ENCODE measurements around the gene BCAS3. TPM values are rescaled to one million over a fixed set of nuclear protein-coding genes. Genes with fewer than 3 reads are reported as not detected.

BCAS3 gene
- total and polyA plus RNA-seq, 2 experiments from 2014 or later: 18.0 to 20.2 TPM

DNA sequence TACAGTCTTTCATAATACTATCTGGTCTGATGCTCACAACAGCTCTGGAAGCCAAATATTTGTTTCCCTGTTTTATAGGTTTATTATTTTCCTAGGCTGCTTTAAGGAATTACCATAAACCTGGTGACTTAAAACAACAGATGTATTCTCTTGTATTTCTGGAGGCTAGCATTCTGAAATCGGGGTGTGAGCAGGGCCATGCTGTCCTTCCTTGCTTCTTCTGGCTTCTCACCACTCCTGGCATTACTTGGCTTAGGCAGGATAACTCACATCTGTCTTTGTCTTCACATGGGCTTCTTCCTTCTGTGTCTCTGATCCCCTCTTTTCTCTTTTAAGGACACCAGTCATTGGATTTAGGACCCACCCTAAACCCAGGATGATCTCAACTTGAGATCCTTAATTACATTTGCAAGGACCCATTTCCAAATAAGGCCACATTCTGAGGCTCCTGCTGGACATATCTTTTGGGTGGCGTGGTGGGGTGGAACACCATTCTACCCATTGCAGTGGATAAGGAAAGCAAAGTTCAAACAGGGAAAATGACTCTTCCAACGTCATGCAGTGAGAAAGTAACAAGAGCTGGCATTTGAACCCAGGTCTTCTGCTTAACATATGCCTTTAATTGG lies 682.8 kb downstream of the BCAS3 start:
- Histone ChIP-seq H3K9ac (no peak overlapping the region), H3K9me3 (ENCODE audit: low read depth) (no peaks in the 10 kb centered on the region), H2AFZ (0 out of 2 replicates have a peak overlapping the region, but pooled peaks have one; percentile 1), H4K20me1 (ENCODE audit: insufficient read depth) (no peaks in the 10 kb centered on the region), H3K4me3 (no peak overlapping the region), H3K4me2 (ENCODE audit: unreplicated experiment) (peak overlapping the region; percentile 45), H3K79me2 (ENCODE audit: insufficient read depth) (no peaks in the 10 kb centered on the region), H3K4me1 (ENCODE audit: insufficient read depth) (peaks cover 14% of the 10 kb centered on the region; the same call in 1 of the 2 replicates), H3K27me3 (replicated peaks; ENCODE audit: insufficient read depth) (no peaks in the 10 kb centered on the region), H3K9me2 (ENCODE audit: insufficient read depth) (no peaks in the 10 kb centered on the region), H3K36me3 (ENCODE audit: low read depth) (no peaks in the 10 kb centered on the region), H3K27ac (no peak overlapping the region), H3F3A (ENCODE audit: insufficient read depth) (no peaks in the 10 kb centered on the region)
- 97% methylated on average over 3 of the region's 3 CpGs for WGBS, 2 experiments (ENCODE audit: low coverage in 1 of 2, low lambda C conversion rate in 2 of 2, missing lambda C conversion rate in 2 of 2)
- in situ Hi-C loops (cut with MboI): no loop called here
- no peak for DNase-seq
- TF ChIP-seq EZH2phosphoT487 (IDR thresholded peaks at IDR 0.05; ENCODE audit: insufficient read depth, low read depth): no peak
- no peak for TF ChIP-seq EZH2 (IDR thresholded peaks at IDR 0.05; ENCODE audit: insufficient read depth, poor library complexity, severe bottlenecking)

DNA sequence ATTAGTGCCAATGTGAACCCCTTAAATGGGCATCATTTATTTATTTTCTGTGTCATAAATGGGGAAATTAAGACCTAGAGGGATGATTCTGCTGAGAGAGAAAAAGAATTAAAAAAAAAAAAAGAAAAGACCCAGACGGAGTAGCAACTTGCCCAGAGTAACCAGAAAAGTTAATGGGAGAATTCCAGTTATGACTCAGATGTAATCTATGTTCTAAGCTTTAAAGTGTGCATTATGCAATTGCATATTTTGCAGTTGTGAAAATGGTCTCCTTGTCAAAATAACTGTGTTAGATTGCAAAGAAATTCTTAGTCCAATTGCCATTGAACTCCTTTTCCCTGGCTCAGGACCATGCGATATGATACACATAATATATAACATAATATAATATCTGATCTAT lies 683.4 kb downstream of the BCAS3 start:
- H3K27ac ChIP-seq: no peak overlapping the region
- in situ Hi-C loops (cut with MboI): no loop called here
- peak; percentile 80 for DNase-seq
- 0 out of 2 replicates have a peak overlapping the region, but pooled peaks have one; percentile 1 for H2AFZ ChIP-seq
- peaks cover 14% of the 10 kb centered on the region; the same call in 1 of the 2 replicates for H3K4me1 ChIP-seq (ENCODE audit: insufficient read depth)
- H3F3A ChIP-seq (ENCODE audit: insufficient read depth): no peaks in the 10 kb centered on the region
- H3K4me2 ChIP-seq (ENCODE audit: unreplicated experiment): peak overlapping the region; percentile 45
- TF ChIP-seq EZH2phosphoT487 (IDR thresholded peaks at IDR 0.05; ENCODE audit: insufficient read depth, low read depth): no peak
- no peak for TF ChIP-seq EZH2 (IDR thresholded peaks at IDR 0.05; ENCODE audit: insufficient read depth, poor library complexity, severe bottlenecking)
- no peaks in the 10 kb centered on the region for H3K9me3 ChIP-seq (ENCODE audit: low read depth)
- no peaks in the 10 kb centered on the region for H4K20me1 ChIP-seq (ENCODE audit: insufficient read depth)
- no peaks in the 10 kb centered on the region for H3K27me3 ChIP-seq (replicated peaks; ENCODE audit: insufficient read depth)
- H3K4me3 ChIP-seq: no peak overlapping the region
- WGBS, 2 experiments (ENCODE audit: low coverage in 1 of 2, low lambda C conversion rate in 2 of 2, missing lambda C conversion rate in 2 of 2): 34 to 45% methylated on average over 2 of the region's 2 CpGs
- no peaks in the 10 kb centered on the region for H3K9me2 ChIP-seq (ENCODE audit: insufficient read depth)
- H3K9ac ChIP-seq: no peak overlapping the region
- no peaks in the 10 kb centered on the region for H3K36me3 ChIP-seq (ENCODE audit: low read depth)
- no peaks in the 10 kb centered on the region for H3K79me2 ChIP-seq (ENCODE audit: insufficient read depth)

- H3K4me1 ChIP-seq (ENCODE audit: insufficient read depth): peaks cover 9% of the 10 kb centered on the region; the same call in 1 of the 2 replicates
- no peak for DNase-seq
- H3K79me2 ChIP-seq (ENCODE audit: insufficient read depth): no peaks in the 10 kb centered on the region
- no peaks in the 10 kb centered on the region for H3K36me3 ChIP-seq (ENCODE audit: low read depth)
- no peaks in the 10 kb centered on the region for H3K9me2 ChIP-seq (ENCODE audit: insufficient read depth)
- in situ Hi-C loops (cut with MboI): no loop called here
- no peaks in the 10 kb centered on the region for H3K27me3 ChIP-seq (replicated peaks; ENCODE audit: insufficient read depth)
- TF ChIP-seq EZH2 (IDR thresholded peaks at IDR 0.05; ENCODE audit: insufficient read depth, poor library complexity, severe bottlenecking) (no peak), EZH2phosphoT487 (IDR thresholded peaks at IDR 0.05; ENCODE audit: insufficient read depth, low read depth) (no peak)
- no peaks in the 10 kb centered on the region for H4K20me1 ChIP-seq (ENCODE audit: insufficient read depth)
- no peak overlapping the region for H2AFZ ChIP-seq
- H3F3A ChIP-seq (ENCODE audit: insufficient read depth): no peaks in the 10 kb centered on the region
- WGBS, 2 experiments (ENCODE audit: low coverage in 1 of 2, low lambda C conversion rate in 2 of 2, missing lambda C conversion rate in 2 of 2): 87 to 89% methylated on average over 5 of the region's 5 CpGs
- H3K9me3 ChIP-seq (ENCODE audit: low read depth): no peaks in the 10 kb centered on the region
- H3K27ac ChIP-seq: no peak overlapping the region
- H3K9ac ChIP-seq: no peak overlapping the region
- no peak overlapping the region for H3K4me2 ChIP-seq (ENCODE audit: unreplicated experiment)
- no peak overlapping the region for H3K4me3 ChIP-seq
Measured at GRCh38 chr17:61362396-61362795, 684.7 kb downstream of the BCAS3 start.

DNA sequence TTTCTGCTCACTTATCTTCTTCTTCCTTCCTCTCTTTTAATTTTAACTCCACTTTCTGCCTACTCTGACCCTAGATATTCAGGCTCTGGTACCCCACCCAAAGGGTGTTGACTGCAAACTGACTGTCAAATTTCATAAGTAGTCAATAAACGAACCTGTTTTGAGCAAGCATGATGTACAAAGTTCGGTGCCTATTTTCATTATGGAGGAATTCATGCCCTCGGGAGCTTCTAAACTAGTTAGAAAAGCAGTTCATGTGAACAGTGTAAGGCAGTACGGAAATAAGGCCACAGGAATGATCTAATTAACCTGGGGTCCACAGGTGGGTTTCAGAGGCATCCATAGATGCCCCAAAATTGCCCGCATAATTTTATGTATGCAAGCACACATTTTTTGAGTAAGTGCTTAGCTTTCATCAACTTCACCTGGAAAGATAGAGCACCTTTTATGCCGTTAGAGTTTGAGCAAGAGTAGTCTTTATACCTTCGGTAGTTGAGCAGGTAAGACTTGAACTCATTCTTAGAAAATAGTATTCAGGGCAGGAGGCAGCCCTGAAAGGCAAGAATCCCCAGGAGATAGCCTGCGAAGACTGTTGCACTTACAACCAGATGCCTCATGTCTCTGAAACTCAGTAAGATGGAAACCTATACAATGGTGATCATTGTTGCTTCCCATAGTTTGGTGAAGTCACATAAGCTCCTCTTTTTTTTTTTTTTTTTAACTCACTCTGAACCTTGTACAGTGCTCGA lies 685.4 kb downstream of the BCAS3 start:
- Histone ChIP-seq H3K79me2 (ENCODE audit: insufficient read depth) (no peaks in the 10 kb centered on the region), H3K9me3 (ENCODE audit: low read depth) (no peaks in the 10 kb centered on the region), H3K36me3 (ENCODE audit: low read depth) (no peaks in the 10 kb centered on the region), H3F3A (ENCODE audit: insufficient read depth) (no peaks in the 10 kb centered on the region), H3K27ac (no peak overlapping the region), H2AFZ (no peak overlapping the region), H3K4me3 (no peak overlapping the region), H3K4me1 (ENCODE audit: insufficient read depth) (peaks cover 9% of the 10 kb centered on the region; the same call in 1 of the 2 replicates), H4K20me1 (ENCODE audit: insufficient read depth) (no peaks in the 10 kb centered on the region), H3K4me2 (ENCODE audit: unreplicated experiment) (no peak overlapping the region), H3K9ac (no peak overlapping the region), H3K27me3 (replicated peaks; ENCODE audit: insufficient read depth) (no peaks in the 10 kb centered on the region), H3K9me2 (ENCODE audit: insufficient read depth) (no peaks in the 10 kb centered on the region)
- WGBS, 2 experiments (ENCODE audit: low coverage in 1 of 2, low lambda C conversion rate in 2 of 2, missing lambda C conversion rate in 2 of 2): 88 to 93% methylated on average over 9 of the region's 9 CpGs
- no peak for TF ChIP-seq EZH2 (IDR thresholded peaks at IDR 0.05; ENCODE audit: insufficient read depth, poor library complexity, severe bottlenecking)
- TF ChIP-seq EZH2phosphoT487 (IDR thresholded peaks at IDR 0.05; ENCODE audit: insufficient read depth, low read depth): no peak
- in situ Hi-C loops (cut with MboI): no loop called here
- no peak for DNase-seq
